IMR-90 (cell line): ENCODE results near the gene SPACA7. TPM values are rescaled to one million over a fixed set of nuclear protein-coding genes. Genes with fewer than 3 reads are reported as not detected.

Experiments
- ATAC-seq: fragments of 200-7000 bp; cut with Tn5 transposase; 2 replicates; pipeline ENCODE4 v1.9.1; 2020; ENCODE audit warnings: low read depth, mild to moderate bottlenecking, moderate library complexity
- BruUV-seq: library from RNA; stranded (reverse); fragments of 400-500 nt; replicated peaks from 2 replicates; lab custom pipeline; 2021; lab: Mats Ljungman, UMichigan
- CTCF ChIA-PET: fragments of 300-600 bp; formaldehyde crosslinking; extraction: SDS; loops from one replicate; lab custom pipeline; 2021; ENCODE audit warnings: antibody characterized with exemption; lab: Yijun Ruan, JAX
- POLR2A ChIA-PET: fragments of 300-600 bp; sonication (Branson Sonifier 250); formaldehyde crosslinking; loops from one replicate; lab custom pipeline; 2022; ENCODE audit warnings: antibody characterized with exemption; ENCODE audit not compliant: unreplicated experiment; lab: Charles Lee
- DNase-seq: peaks from one replicate; pipeline ENCODE4 v3.0.0; 2013
- H2AFZ ChIP-seq: replicated peaks from 2 replicates; pipeline ENCODE3; 2013; ENCODE audit warnings: low read length, mild to moderate bottlenecking; ENCODE audit not compliant: poor library complexity
- H2AK5ac ChIP-seq: 2 replicates; pipeline ENCODE4 v1.6.1; 2013; ENCODE audit warnings: low read depth, low read length, inconsistent platforms
- H2AK9ac ChIP-seq: replicated peaks from 2 replicates; pipeline ENCODE3; 2013; ENCODE audit warnings: mild to moderate bottlenecking, low read depth, low read length, moderate library complexity; ENCODE audit not compliant: poor library complexity
- H2BK120ac ChIP-seq: 2 replicates; pipeline ENCODE4 v1.6.1; 2013; ENCODE audit warnings: low read depth, low read length, inconsistent platforms
- H2BK15ac ChIP-seq: 3 replicates; pipeline ENCODE4 v1.6.1; 2013; ENCODE audit warnings: low read depth, low read length, inconsistent platforms
- H2BK20ac ChIP-seq: 2 replicates; pipeline ENCODE4 v1.6.1; 2013; ENCODE audit warnings: low read depth, mild to moderate bottlenecking, inconsistent platforms, low read length, moderate library complexity
- H2BK5ac ChIP-seq: 2 replicates; pipeline ENCODE4 v1.6.1; 2013; ENCODE audit warnings: mild to moderate bottlenecking, low read depth, low read length, inconsistent platforms; ENCODE audit not compliant: poor library complexity, severe bottlenecking
- H3K14ac ChIP-seq: replicated peaks from 2 replicates; pipeline ENCODE4 v1.6.1; 2013; ENCODE audit warnings: low read depth, low read length, inconsistent platforms
- H3K18ac ChIP-seq: 2 replicates; pipeline ENCODE4 v1.6.1; 2013; ENCODE audit warnings: low read depth, low read length, control low read depth
- H3K23ac ChIP-seq: 2 replicates; pipeline ENCODE4 v1.6.1; 2013; ENCODE audit warnings: low read depth, low read length, inconsistent platforms
- H3K27ac ChIP-seq: 2 replicates; pipeline ENCODE4 v1.5.1; 2013; ENCODE audit warnings: mild to moderate bottlenecking, control low read depth, low read length; ENCODE audit not compliant: insufficient read depth
- H3K27me3 ChIP-seq: 2 replicates; pipeline ENCODE4 v1.6.1; 2013; ENCODE audit warnings: low read length; ENCODE audit not compliant: control insufficient read depth, insufficient read depth
- H3K36me3 ChIP-seq: 2 replicates; pipeline ENCODE4 v1.6.1; 2013; ENCODE audit warnings: low read length, mixed read lengths; ENCODE audit not compliant: control insufficient read depth, insufficient read depth
- H3K4ac ChIP-seq: 2 replicates; pipeline ENCODE4 v1.6.1; 2013; ENCODE audit warnings: low read depth, low read length, inconsistent platforms
- H3K4me1 ChIP-seq: 2 replicates; pipeline ENCODE4 v1.6.1; 2013; ENCODE audit warnings: low read length, mixed read lengths; ENCODE audit not compliant: control insufficient read depth, insufficient read depth
- H3K4me2 ChIP-seq: 2 replicates; pipeline ENCODE4 v1.6.1; 2013; ENCODE audit warnings: low read depth, mild to moderate bottlenecking, control low read depth, low read length, moderate library complexity
- H3K4me3 ChIP-seq: 2 replicates; pipeline ENCODE4 v1.5.1; 2013; ENCODE audit warnings: low read depth, mild to moderate bottlenecking, control low read depth, low read length, moderate library complexity; ENCODE audit not compliant: insufficient read depth
- H3K56ac ChIP-seq: 2 replicates; pipeline ENCODE4 v1.6.1; 2013; ENCODE audit warnings: low read length, inconsistent platforms; ENCODE audit not compliant: insufficient read depth; ENCODE audit errors: extremely low read depth
- H3K79me1 ChIP-seq, 2 experiments: 2 replicates each; pipeline ENCODE4 v1.6.1; 2013; ENCODE audit warnings: low read length in 2 of 2, inconsistent platforms in 1 of 2, low read depth in 1 of 2
- H3K9ac ChIP-seq: 2 replicates; pipeline ENCODE4 v1.6.1; 2013; ENCODE audit warnings: low read depth, low read length, control low read depth
- H3K9me1 ChIP-seq: 2 replicates; pipeline ENCODE4 v1.6.1; 2013; ENCODE audit warnings: low read length, inconsistent platforms; ENCODE audit not compliant: insufficient read depth
- H3K9me3 ChIP-seq: 2 replicates; pipeline ENCODE4 v1.6.1; 2013; ENCODE audit warnings: low read length; ENCODE audit not compliant: control insufficient read depth, insufficient read depth
- H4K20me1 ChIP-seq: 2 replicates; pipeline ENCODE4 v1.6.1; 2013; ENCODE audit warnings: low read length, inconsistent platforms; ENCODE audit not compliant: insufficient read depth
- H4K5ac ChIP-seq: 2 replicates; pipeline ENCODE4 v1.6.1; 2013; ENCODE audit warnings: mild to moderate bottlenecking, low read depth, low read length, control low read depth
- H4K8ac ChIP-seq, 2 experiments: 2 replicates each; pipeline ENCODE4 v1.6.1; 2013; ENCODE audit warnings: low read depth in 2 of 2, low read length in 2 of 2, control low read depth in 1 of 2, inconsistent platforms in 1 of 2
- H4K91ac ChIP-seq: 2 replicates; pipeline ENCODE4 v1.6.1; 2013; ENCODE audit warnings: low read depth, low read length, inconsistent platforms; ENCODE audit not compliant: insufficient read depth
- BHLHE40 ChIP-seq: fragments of 150-350 bp; IDR thresholded peaks from 2 replicates; pipeline ENCODE4 v1.6.1; 2016; ENCODE audit warnings: mild to moderate bottlenecking, low read depth, low read length
- NFE2L2 ChIP-seq: fragments of 150-350 bp; IDR thresholded peaks from 2 replicates; pipeline ENCODE4 v1.6.1; 2016; ENCODE audit warnings: low read depth, mild to moderate bottlenecking, low read length
- USF2 ChIP-seq: fragments of 150-350 bp; IDR thresholded peaks from 2 replicates; pipeline ENCODE4 v1.6.1; 2017; ENCODE audit warnings: mild to moderate bottlenecking, antibody characterized with exemption, low read length, low read depth
- WGBS, 2 experiments: methylation state at CpG; one replicate each; pipeline versions ENCODE4 v1.1.5 to v1.1.7; 2013; ENCODE audit warnings: missing lambda C conversion rate in 2 of 2; ENCODE audit not compliant: insufficient read length in 1 of 2; ENCODE audit errors: extremely low coverage in 2 of 2; 5-methylcytosine and 5-hydroxymethylcytosine counted together
- dilution Hi-C: fragments of 300-500 bp; cut with HindIII; formaldehyde crosslinking; loops from one replicate; pipeline ENCODE4 v1.14.3; 2018; ENCODE audit warnings: low sequenced_read_pairs; ENCODE audit not compliant: unreplicated experiment
- in situ Hi-C: fragments of 300-500 bp; cut with MboI; formaldehyde crosslinking; loops from 3 replicates; pipeline ENCODE4 v1.14.3; 2019; ENCODE audit warnings: low sequenced_read_pairs, inconsistent platforms, mixed read lengths
- intact Hi-C: fragments of 100-400 bp; cut with micrococcal nuclease; formaldehyde crosslinking; loops from 2 replicates; pipeline ENCODE4 v1.10.0; 2022
- polyA plus RNA-seq, 3 experiments: library from polyadenylated mRNA; depleted of rRNA; stranded (reverse); fragments of >200 nt; gene quantifications; 2 replicates each; pipeline ENCODE4 v1.2.3, GENCODE V29; 2012; ENCODE audit warnings: low replicate concordance in 1 of 3
- total RNA-seq: library from RNA; depleted of rRNA; stranded (reverse); fragments of >200 nt; gene quantifications from 2 replicates; pipeline ENCODE4 v1.2.3, GENCODE V29; 2012

Gene SPACA7
- total and polyA plus RNA-seq, 2 of the 4 experiments (the other 2 are of a cell fraction) = not detected

GRCh38 chr13:112376050-112376681, at the start of gene SPACA7 (continued):
- no peak for TF ChIP-seq USF2

GRCh38 chr13:112326821-112327370, 49.3 kb upstream of the SPACA7 start:
- Histone ChIP-seq H3K9ac (no peak overlapping the region), H3K27ac (no peak overlapping the region), H3K36me3 (no peaks in the 10 kb centered on the region), H2AFZ (no peak overlapping the region), H4K8ac (no peak overlapping the region), H3K4me1 (no peaks in the 10 kb centered on the region), H3K4me2 (no peak overlapping the region), H2AK5ac (no peak overlapping the region), H3K4me3 (no peak overlapping the region), H2BK15ac (no peak overlapping the region), H4K5ac (no peak overlapping the region), H3K27me3 (no peaks in the 10 kb centered on the region), H4K91ac (no peak overlapping the region), H3K9me3 (peaks cover 25% of the 10 kb centered on the region; the same call in 1 of the 2 replicates), H4K20me1 (no peaks in the 10 kb centered on the region), H2AK9ac (no peak overlapping the region), H3K4ac (no peak overlapping the region), H2BK5ac (no peak overlapping the region), H3K23ac (no peak overlapping the region), H3K14ac (no peak overlapping the region), H3K9me1 (no peaks in the 10 kb centered on the region), H3K56ac (no peak overlapping the region), H2BK120ac (no peak overlapping the region), H3K18ac (no peak overlapping the region), H3K79me1 (no peaks in the 10 kb centered on the region), H2BK20ac (no peak overlapping the region)
- dilution Hi-C loops (no loop called here), in situ Hi-C loops (no loop called here), intact Hi-C loops (no loop called here)
- BruUV-seq = no TSS peak
- ChIA-PET POLR2A (no interaction called here), CTCF (no interaction called here)
- DNase-seq (no peak), ATAC-seq (no peak)
- TF ChIP-seq NFE2L2 (no peak), BHLHE40 (no peak)
- WGBS, 2 experiments = 74% methylated on average over 4 of the region's 17 CpGs; no CpG with 5 or more reads in 1 of the 2 experiments
